Mucosa of descending colon (tissue), 3 donors: ENCODE results near the gene CAPN10. TPM values are rescaled to one million over a fixed set of nuclear protein-coding genes. Genes with fewer than 3 reads are reported as not detected.
A peak's percentile ranks its signal among the peaks of the same experiment; 100 is the strongest.

Experiments used
- ATAC-seq: fragments of 200-7000 bp; cut with Tn5 transposase; one replicate; pipeline ENCODE4 v1.9.1; 2020; ENCODE audit warnings: mild to moderate bottlenecking, moderate library complexity
- DNase-seq, 3 donors: peaks; one replicate each; pipeline ENCODE4 v3.0.0-alpha.2; 2020
- H3K36me3 ChIP-seq: fragments of 200-600 bp; one replicate; pipeline ENCODE4 v1.8.0; 2021; ENCODE audit warnings: low read depth, mild to moderate bottlenecking
- H3K4me1 ChIP-seq: fragments of 200-600 bp; one replicate; pipeline ENCODE4 v1.8.0; 2021; ENCODE audit warnings: low read depth, mild to moderate bottlenecking
- H3K4me3 ChIP-seq: fragments of 200-600 bp; one replicate; pipeline ENCODE4 v1.8.0; 2021; ENCODE audit warnings: mild to moderate bottlenecking
- H3K9me3 ChIP-seq: fragments of 200-600 bp; one replicate; pipeline ENCODE4 v1.8.0; 2021; ENCODE audit warnings: mild to moderate bottlenecking
- intact Hi-C, 2 donors: fragments of 100-400 bp; cut with DNase I in 1 of 2; cut with micrococcal nuclease in 1 of 2; formaldehyde crosslinking; loops; one replicate each; pipeline versions ENCODE4 v1.11.0 to v1.11.1; 2022; cut with DNase I, micrococcal nuclease
- total RNA-seq, 3 donors: library from RNA; stranded (reverse); fragmentation: NEBNext Ultra II Directional in 2 of 3; extraction: Animal tissue kit (Norgen Biotek cat#: 25700) in 2 of 3; gene quantifications; one replicate each; pipeline versions ENCODE4 v1.2.1 to v1.2.4, GENCODE V29; 2021 to 2023
- TF ChIP-seq, protein P1 (sequence below): fragments of 200-600 bp; IDR thresholded peaks from one replicate; pipeline ENCODE4 v1.8.0; 2022; ENCODE audit warnings: antibody characterized with exemption, mild to moderate bottlenecking
- donor health status: DM: no; HTN: no; CAD: no; lungs with moderate emphysema.
- donor health status: DM: no; HTN: no; CAD: no.
- donor health status: DM: no; HTN: yes; CAD: no.

Gene CAPN10
- total RNA-seq, 3 donors from 2014 or later, result 34.0 to 55.5 (median 40.4) TPM

DNA sequence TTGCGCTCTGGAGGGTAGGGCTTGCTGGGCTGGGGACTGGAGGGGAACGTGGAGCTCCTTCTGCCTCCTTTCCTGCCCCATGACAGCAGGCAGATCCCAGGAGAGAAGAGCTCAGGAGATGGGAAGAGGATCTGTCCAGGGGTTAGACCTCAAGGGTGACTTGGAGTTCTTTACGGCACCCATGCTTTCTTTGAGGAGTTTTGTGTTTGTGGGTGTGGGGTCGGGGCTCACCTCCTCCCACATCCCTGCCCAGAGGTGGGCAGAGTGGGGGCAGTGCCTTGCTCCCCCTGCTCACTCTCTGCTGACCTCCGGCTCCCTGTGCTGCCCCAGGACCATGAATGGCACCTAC lies 43.1 kb downstream of the CAPN10 start:
- no peak for ATAC-seq
- TF ChIP-seq, protein P1, sequence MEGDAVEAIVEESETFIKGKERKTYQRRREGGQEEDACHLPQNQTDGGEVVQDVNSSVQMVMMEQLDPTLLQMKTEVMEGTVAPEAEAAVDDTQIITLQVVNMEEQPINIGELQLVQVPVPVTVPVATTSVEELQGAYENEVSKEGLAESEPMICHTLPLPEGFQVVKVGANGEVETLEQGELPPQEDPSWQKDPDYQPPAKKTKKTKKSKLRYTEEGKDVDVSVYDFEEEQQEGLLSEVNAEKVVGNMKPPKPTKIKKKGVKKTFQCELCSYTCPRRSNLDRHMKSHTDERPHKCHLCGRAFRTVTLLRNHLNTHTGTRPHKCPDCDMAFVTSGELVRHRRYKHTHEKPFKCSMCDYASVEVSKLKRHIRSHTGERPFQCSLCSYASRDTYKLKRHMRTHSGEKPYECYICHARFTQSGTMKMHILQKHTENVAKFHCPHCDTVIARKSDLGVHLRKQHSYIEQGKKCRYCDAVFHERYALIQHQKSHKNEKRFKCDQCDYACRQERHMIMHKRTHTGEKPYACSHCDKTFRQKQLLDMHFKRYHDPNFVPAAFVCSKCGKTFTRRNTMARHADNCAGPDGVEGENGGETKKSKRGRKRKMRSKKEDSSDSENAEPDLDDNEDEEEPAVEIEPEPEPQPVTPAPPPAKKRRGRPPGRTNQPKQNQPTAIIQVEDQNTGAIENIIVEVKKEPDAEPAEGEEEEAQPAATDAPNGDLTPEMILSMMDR, result no peak
- Histone ChIP-seq H3K4me3 (no peak overlapping the region), H3K36me3 (no peaks in the 10 kb centered on the region), H3K4me1 (peaks cover 8% of the 10 kb centered on the region), H3K9me3 (peaks cover 11% of the 10 kb centered on the region)
- no peak for DNase-seq
- intact Hi-C loops, result no loop called here

DNA sequence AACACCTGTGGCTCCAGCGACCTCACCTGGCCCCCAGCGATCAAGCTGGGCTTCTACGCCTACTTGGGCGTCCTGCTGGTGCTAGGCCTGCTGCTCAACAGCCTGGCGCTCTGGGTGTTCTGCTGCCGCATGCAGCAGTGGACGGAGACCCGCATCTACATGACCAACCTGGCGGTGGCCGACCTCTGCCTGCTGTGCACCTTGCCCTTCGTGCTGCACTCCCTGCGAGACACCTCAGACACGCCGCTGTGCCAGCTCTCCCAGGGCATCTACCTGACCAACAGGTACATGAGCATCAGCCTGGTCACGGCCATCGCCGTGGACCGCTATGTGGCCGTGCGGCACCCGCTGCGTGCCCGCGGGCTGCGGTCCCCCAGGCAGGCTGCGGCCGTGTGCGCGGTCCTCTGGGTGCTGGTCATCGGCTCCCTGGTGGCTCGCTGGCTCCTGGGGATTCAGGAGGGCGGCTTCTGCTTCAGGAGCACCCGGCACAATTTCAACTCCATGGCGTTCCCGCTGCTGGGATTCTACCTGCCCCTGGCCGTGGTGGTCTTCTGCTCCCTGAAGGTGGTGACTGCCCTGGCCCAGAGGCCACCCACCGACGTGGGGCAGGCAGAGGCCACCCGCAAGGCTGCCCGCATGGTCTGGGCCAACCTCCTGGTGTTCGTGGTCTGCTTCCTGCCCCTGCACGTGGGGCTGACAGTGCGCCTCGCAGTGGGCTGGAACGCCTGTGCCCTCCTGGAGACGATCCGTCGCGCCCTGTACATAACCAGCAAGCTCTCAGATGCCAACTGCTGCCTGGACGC lies 43.6 kb downstream of the CAPN10 start:
- no peak for ATAC-seq
- DNase-seq, result peak in 2 of 3 donors; percentile 24 to 47

DNA sequence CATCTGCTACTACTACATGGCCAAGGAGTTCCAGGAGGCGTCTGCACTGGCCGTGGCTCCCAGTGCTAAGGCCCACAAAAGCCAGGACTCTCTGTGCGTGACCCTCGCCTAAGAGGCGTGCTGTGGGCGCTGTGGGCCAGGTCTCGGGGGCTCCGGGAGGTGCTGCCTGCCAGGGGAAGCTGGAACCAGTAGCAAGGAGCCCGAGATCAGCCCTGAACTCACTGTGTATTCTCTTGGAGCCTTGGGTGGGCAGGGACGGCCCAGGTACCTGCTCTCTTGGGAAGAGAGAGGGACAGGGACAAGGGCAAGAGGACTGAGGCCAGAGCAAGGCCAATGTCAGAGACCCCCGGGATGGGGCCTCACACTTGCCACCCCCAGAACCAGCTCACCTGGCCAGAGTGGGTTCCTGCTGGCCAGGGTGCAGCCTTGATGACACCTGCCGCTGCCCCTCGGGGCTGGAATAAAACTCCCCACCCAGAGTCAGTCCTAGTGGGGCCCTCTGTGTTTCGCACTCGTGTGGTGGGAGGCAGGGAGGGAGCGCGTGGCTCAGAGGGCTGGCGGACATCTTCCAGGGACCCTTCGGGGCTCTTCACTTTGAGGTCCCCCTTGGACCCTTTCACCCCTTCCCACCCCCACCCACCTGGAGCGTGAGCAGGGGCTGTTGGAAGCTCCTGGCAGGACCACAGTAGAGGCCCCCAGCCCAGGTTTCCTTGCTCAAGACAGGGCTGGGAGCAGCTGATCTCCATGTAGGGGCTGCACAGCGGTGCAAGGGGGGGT lies 44.4 kb downstream of the CAPN10 start:
- intact Hi-C loops, result no loop called here
- Histone ChIP-seq H3K4me1 (no peaks in the 10 kb centered on the region), H3K36me3 (no peaks in the 10 kb centered on the region), H3K9me3 (peaks cover 11% of the 10 kb centered on the region), H3K4me3 (no peak overlapping the region)
- TF ChIP-seq, protein P1, result no peak
- peak in 1 of 3 donors; percentile 19 for DNase-seq
- no peak for ATAC-seq

More for the DNA sequence above, 43.6 kb downstream of the CAPN10 start:
- TF ChIP-seq, protein P1, result no peak
- no peaks in the 10 kb centered on the region for H3K36me3 ChIP-seq
- H3K4me1 ChIP-seq, result peaks cover 2% of the 10 kb centered on the region
- no peak overlapping the region for H3K4me3 ChIP-seq
- intact Hi-C loops, result no loop called here
- H3K9me3 ChIP-seq, result peaks cover 11% of the 10 kb centered on the region

DNA sequence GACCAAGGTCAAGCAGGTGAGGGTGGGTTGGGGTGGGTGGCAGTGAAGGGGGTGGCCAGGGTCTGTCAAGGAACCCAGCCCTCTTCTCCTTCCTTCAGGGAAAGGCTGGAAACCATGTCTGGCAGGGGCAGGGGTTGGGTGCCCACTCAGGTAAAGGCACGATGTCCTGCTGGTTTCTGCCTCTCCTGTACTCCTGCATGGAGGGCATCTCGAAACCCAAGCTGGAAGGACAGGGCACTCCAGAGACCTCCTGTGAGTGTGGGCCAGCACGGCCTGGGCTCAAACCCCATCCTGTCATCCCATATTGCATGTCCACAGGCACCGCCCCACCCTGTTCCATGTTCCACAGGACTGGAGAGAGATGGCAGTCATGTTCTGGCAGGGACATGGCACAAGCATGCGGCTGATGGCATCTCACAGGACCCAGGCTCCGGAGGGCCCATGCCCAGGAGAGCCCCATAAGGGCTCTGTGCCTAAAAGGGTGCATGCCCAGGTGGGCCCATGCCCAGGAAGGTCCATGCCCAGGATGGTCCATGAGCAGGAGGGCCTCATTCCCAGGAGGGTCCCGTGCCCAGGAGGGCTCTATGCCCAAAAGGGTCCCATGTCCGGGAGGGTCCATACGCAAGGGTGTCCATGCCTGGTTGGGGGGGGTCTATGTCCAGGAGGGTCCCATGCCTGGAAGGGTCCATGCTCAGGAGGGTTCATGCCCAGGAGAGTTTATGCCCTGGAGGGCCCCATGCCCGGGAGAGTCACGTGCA lies 45.2 kb downstream of the CAPN10 start:
- H3K4me1 ChIP-seq, result no peaks in the 10 kb centered on the region
- TF ChIP-seq, protein P1, result no peak
- intact Hi-C loops, result no loop called here
- DNase-seq (peak in 1 of 3 donors; percentile 19), ATAC-seq (no peak)
- H3K36me3 ChIP-seq, result no peaks in the 10 kb centered on the region
- peaks cover 11% of the 10 kb centered on the region for H3K9me3 ChIP-seq
- H3K4me3 ChIP-seq, result no peak overlapping the region

DNA sequence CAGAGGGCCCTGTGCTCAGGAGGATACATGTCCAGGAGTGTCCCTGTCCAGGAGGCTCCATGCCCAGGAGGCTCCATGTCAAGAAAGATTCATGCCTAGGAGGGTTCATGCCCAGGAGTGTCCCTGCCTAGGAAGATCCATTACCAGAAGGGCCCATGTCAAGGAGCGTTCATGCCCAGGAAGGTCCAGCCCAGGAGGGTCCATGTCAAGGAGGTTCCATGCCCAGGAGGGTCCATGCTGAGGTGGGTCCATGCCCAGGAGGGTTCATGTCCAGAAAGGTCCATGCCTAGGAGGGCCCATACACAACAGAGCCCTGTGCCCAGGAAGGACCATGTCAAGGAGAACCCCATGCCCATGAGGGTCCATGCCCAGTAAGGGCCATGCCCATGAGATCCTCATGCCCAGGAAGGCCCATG lies 45.8 kb downstream of the CAPN10 start:
- ATAC-seq (no peak), DNase-seq (peak in 1 of 3 donors; percentile 19)
- Histone ChIP-seq H3K36me3 (no peaks in the 10 kb centered on the region), H3K9me3 (peaks cover 11% of the 10 kb centered on the region), H3K4me3 (no peak overlapping the region), H3K4me1 (no peaks in the 10 kb centered on the region)
- intact Hi-C loops, result no loop called here
- TF ChIP-seq, protein P1, result no peak
